Upper lobe of left lung (tissue), 4 donors: ENCODE measurements around the gene UPK3A.

Source experiments
- CTCF ChIP-seq, 6 experiments: fragments of 450-650 bp in 4 of 6; fragments of 200-600 bp in 2 of 6; sonication (generic) in 2 of 6; IDR thresholded peaks; one replicate each; pipeline ENCODE4 v1.5.1; 2016 to 2019; ENCODE audit warnings: antibody characterized with exemption in 6 of 6
- EP300 ChIP-seq, 4 donors: sonication (generic); formaldehyde crosslinking; IDR thresholded peaks; one replicate each; pipeline ENCODE4 v1.5.1; 2017; ENCODE audit warnings: antibody characterized with exemption in 4 of 4, control low read depth in 2 of 4
- POLR2A ChIP-seq, 4 donors: fragments of 450-650 bp; IDR thresholded peaks; one replicate each; pipeline ENCODE4 v1.5.1; 2016 to 2017; ENCODE audit warnings: antibody characterized with exemption in 4 of 4, mild to moderate bottlenecking in 2 of 4
- POLR2AphosphoS5 ChIP-seq, 2 donors: sonication (generic); formaldehyde crosslinking; IDR thresholded peaks; one replicate each; pipeline ENCODE4 v1.5.1; 2017; ENCODE audit warnings: antibody characterized with exemption in 2 of 2

- TF ChIP-seq CTCF (IDR thresholded peaks at IDR 0.05) (no peak), POLR2AphosphoS5 (IDR thresholded peaks at IDR 0.05) (no peak), POLR2A (IDR thresholded peaks at IDR 0.05) (no peak), EP300 (IDR thresholded peaks at IDR 0.05) (no peak)
Measured at GRCh38 chr22:45314786-45315185, 30.0 kb downstream of the UPK3A start.
